OCI-LY3 (cell line): ENCODE results near the gene RUNX3.

ENCODE experiments used
- H2AFZ ChIP-seq: fragments of 200-600, 300-600 bp; shearing (Covaris generic); 2 replicates; pipeline ENCODE4 v1.6.0; 2014; ENCODE audit warnings: antibody characterized with exemption, low read depth, low read length
- H3K27ac ChIP-seq: fragments of 200-600, 300-600 bp; sonication (generic); 2 replicates; pipeline ENCODE4 v1.5.1; 2014; ENCODE audit warnings: mild to moderate bottlenecking, low read length, moderate library complexity, mixed read lengths
- H3K27me3 ChIP-seq: fragments of 200-600, 300-600 bp; sonication (generic); 2 replicates; pipeline ENCODE4 v1.6.1; 2014; ENCODE audit warnings: low read depth, low read length, mixed read lengths
- H3K36me3 ChIP-seq: fragments of 200-600, 300-600 bp; sonication (generic); replicated peaks from 2 replicates; pipeline ENCODE3; 2014; ENCODE audit warnings: low read depth, low read length, mixed read lengths
- H3K4me1 ChIP-seq: fragments of 300-600, 200-600 bp; sonication (generic); 2 replicates; pipeline ENCODE4 v1.6.1; 2014; ENCODE audit warnings: low read length, mixed read lengths
- H3K4me2 ChIP-seq: fragments of 200-600, 300-600 bp; sonication (generic); 2 replicates; pipeline ENCODE4 v1.6.1; 2014; ENCODE audit warnings: low read length, mixed read lengths
- H3K4me3 ChIP-seq: fragments of 300-600, 200-600 bp; sonication (generic); 2 replicates; pipeline ENCODE4 v1.5.1; 2014; ENCODE audit warnings: antibody characterized with exemption, mild to moderate bottlenecking, low read length, moderate library complexity
- H3K79me2 ChIP-seq: fragments of 300-600, 200-600 bp; shearing (Covaris generic); 2 replicates; pipeline ENCODE4 v1.6.1; 2014; ENCODE audit warnings: mild to moderate bottlenecking, low read length, mixed read lengths
- H3K9ac ChIP-seq: fragments of 300-600, 200-600 bp; shearing (Covaris generic); 2 replicates; pipeline ENCODE4 v1.6.0; 2014; ENCODE audit warnings: mild to moderate bottlenecking, low read length, moderate library complexity
- H3K9me3 ChIP-seq: fragments of 200-600, 300-600 bp; shearing (Covaris generic); 2 replicates; pipeline ENCODE4 v1.6.1; 2014; ENCODE audit warnings: low read length, mixed read lengths; ENCODE audit not compliant: insufficient read depth
- H4K20me1 ChIP-seq: fragments of 200-600, 300-600 bp; sonication (generic); 2 replicates; pipeline ENCODE4 v1.6.1; 2016; ENCODE audit warnings: low read length, mixed read lengths; ENCODE audit not compliant: insufficient read depth
- CTCF ChIP-seq: fragments of 200-600, 300-600 bp; sonication (generic); IDR thresholded peaks from 2 replicates; pipeline ENCODE4 v1.5.1; 2014; ENCODE audit warnings: antibody characterized with exemption, low read length, low read depth
- EZH2phosphoT487 ChIP-seq: fragments of 200-600 bp; shearing (Covaris generic); IDR thresholded peaks from 2 replicates; pipeline ENCODE4 v1.6.1; 2018; ENCODE audit warnings: antibody characterized with exemption, mixed run types, low read depth

RUNX3 gene

GRCh38 chr1:24897263-24898151 is 32.6 kb downstream of the RUNX3 start:
- H3K27me3 ChIP-seq, result no peaks in the 10 kb centered on the region
- H3K27ac ChIP-seq, result no peak overlapping the region
- H3K9ac ChIP-seq, result no peak overlapping the region
- no peaks in the 10 kb centered on the region for H3K9me3 ChIP-seq
- H3K4me1 ChIP-seq, result peaks cover 35% of the 10 kb centered on the region
- TF ChIP-seq CTCF (no peak), EZH2phosphoT487 (no peak)
- H4K20me1 ChIP-seq, result peaks cover 9% of the 10 kb centered on the region; the same call in 1 of the 2 replicates
- no peak overlapping the region for H2AFZ ChIP-seq
- no peaks in the 10 kb centered on the region for H3K79me2 ChIP-seq
- H3K4me3 ChIP-seq, result no peak overlapping the region
- no peak overlapping the region for H3K4me2 ChIP-seq
- H3K36me3 ChIP-seq, result peaks cover 4% of the 10 kb centered on the region

- H3K9me3 ChIP-seq, result no peaks in the 10 kb centered on the region
- no peak overlapping the region for H3K4me3 ChIP-seq
- H3K9ac ChIP-seq, result no peak overlapping the region
- H3K4me2 ChIP-seq, result no peak overlapping the region
- peaks cover 7% of the 10 kb centered on the region; the same call in 1 of the 2 replicates for H4K20me1 ChIP-seq
- H3K27me3 ChIP-seq, result no peaks in the 10 kb centered on the region
- H3K79me2 ChIP-seq, result no peaks in the 10 kb centered on the region
- peaks cover under 1% of the 10 kb centered on the region for H3K36me3 ChIP-seq
- no peak overlapping the region for H3K27ac ChIP-seq
- TF ChIP-seq EZH2phosphoT487, result no peak
- TF ChIP-seq CTCF, result no peak
- peaks cover 32% of the 10 kb centered on the region for H3K4me1 ChIP-seq
- H2AFZ ChIP-seq, result no peak overlapping the region
Observed at GRCh38 chr1:24896596-24897262, 33.3 kb downstream of the RUNX3 start.

GRCh38 chr1:24896176-24896575 is 33.9 kb downstream of the RUNX3 start:
- no peak overlapping the region for H3K9ac ChIP-seq
- no peaks in the 10 kb centered on the region for H3K36me3 ChIP-seq
- no peaks in the 10 kb centered on the region for H3K27me3 ChIP-seq
- peaks cover 27% of the 10 kb centered on the region for H3K4me1 ChIP-seq
- TF ChIP-seq EZH2phosphoT487 (no peak), CTCF (no peak)
- H3K4me3 ChIP-seq, result no peak overlapping the region
- H2AFZ ChIP-seq, result no peak overlapping the region
- no peaks in the 10 kb centered on the region for H3K79me2 ChIP-seq
- H3K27ac ChIP-seq, result no peak overlapping the region
- no peak overlapping the region for H3K4me2 ChIP-seq
- H3K9me3 ChIP-seq, result no peaks in the 10 kb centered on the region
- peaks cover 2% of the 10 kb centered on the region; the same call in 1 of the 2 replicates for H4K20me1 ChIP-seq

GRCh38 chr1:24895511-24895910 is 34.6 kb downstream of the RUNX3 start:
- no peaks in the 10 kb centered on the region for H3K27me3 ChIP-seq
- TF ChIP-seq EZH2phosphoT487, result no peak
- TF ChIP-seq CTCF, result no peak
- H3K9ac ChIP-seq, result no peak overlapping the region
- no peak overlapping the region for H3K27ac ChIP-seq
- H3K4me3 ChIP-seq, result no peak overlapping the region
- no peak overlapping the region for H2AFZ ChIP-seq
- no peaks in the 10 kb centered on the region; the same call in 1 of the 2 replicates for H4K20me1 ChIP-seq
- no peaks in the 10 kb centered on the region for H3K79me2 ChIP-seq
- no peak overlapping the region for H3K4me2 ChIP-seq
- H3K36me3 ChIP-seq, result no peaks in the 10 kb centered on the region
- H3K9me3 ChIP-seq, result no peaks in the 10 kb centered on the region
- H3K4me1 ChIP-seq, result peaks cover 28% of the 10 kb centered on the region
